ENCODE data around the gene MT1M. TPM values are rescaled to one million over a fixed set of nuclear protein-coding genes. Genes with fewer than 3 reads are reported as not detected.

MT1M gene
- total and polyA plus RNA-seq, 2 experiments from 2014 or later = 8.2 to 15.2 TPM

- no peak overlapping the region for H3K9ac ChIP-seq
- TF ChIP-seq EZH2phosphoT487 (IDR thresholded peaks at IDR 0.05; ENCODE audit: insufficient read depth, low read depth) = no peak
- TF ChIP-seq EZH2 (IDR thresholded peaks at IDR 0.05; ENCODE audit: insufficient read depth, poor library complexity, severe bottlenecking) = no peak
- 89 to 92% methylated on average over 14 to 34 of the region's 40 CpGs for whole genome bisulfite sequencing, 2 experiments (ENCODE audit: low coverage in 1 of 2, low lambda C conversion rate in 2 of 2, missing lambda C conversion rate in 2 of 2)
- no peaks in the 10 kb centered on the region for H3K9me3 ChIP-seq (ENCODE audit: low read depth)
- in situ Hi-C loops (cut with MboI) = no loop called here
- H3K36me3 ChIP-seq (ENCODE audit: low read depth) = no peaks in the 10 kb centered on the region
- no peak overlapping the region for H3K4me3 ChIP-seq
- H3K27ac ChIP-seq = no peak overlapping the region
- H4K20me1 ChIP-seq (ENCODE audit: insufficient read depth) = no peaks in the 10 kb centered on the region
- H2AFZ ChIP-seq = no peak overlapping the region
- H3K4me1 ChIP-seq (ENCODE audit: insufficient read depth) = no peaks in the 10 kb centered on the region
- H3K9me2 ChIP-seq (ENCODE audit: insufficient read depth) = no peaks in the 10 kb centered on the region
- 0 out of 2 replicates have a peak, but pooled peaks cover 8% of the 10 kb centered on the region for H3F3A ChIP-seq (ENCODE audit: insufficient read depth)
- no peaks in the 10 kb centered on the region for H3K79me2 ChIP-seq (ENCODE audit: insufficient read depth)
- no peaks in the 10 kb centered on the region for H3K27me3 ChIP-seq (replicated peaks; ENCODE audit: insufficient read depth)
- no peak for DNase-seq
- H3K4me2 ChIP-seq (ENCODE audit: unreplicated experiment) = no peak overlapping the region
Observed at GRCh38 chr16:56635441-56635967, 3.0 kb downstream of the MT1M start.

GRCh38 chr16:56636616-56637413 lies 4.4 kb downstream of the MT1M start:
- H3K27ac ChIP-seq = no peak overlapping the region
- no peak overlapping the region for H3K4me2 ChIP-seq (ENCODE audit: unreplicated experiment)
- H3K79me2 ChIP-seq (ENCODE audit: insufficient read depth) = no peaks in the 10 kb centered on the region
- in situ Hi-C loops (cut with MboI) = no loop called here
- H3K27me3 ChIP-seq (replicated peaks; ENCODE audit: insufficient read depth) = no peaks in the 10 kb centered on the region
- H3K9me3 ChIP-seq (ENCODE audit: low read depth) = no peaks in the 10 kb centered on the region
- H3K9me2 ChIP-seq (ENCODE audit: insufficient read depth) = no peaks in the 10 kb centered on the region
- no peaks in the 10 kb centered on the region for H3K36me3 ChIP-seq (ENCODE audit: low read depth)
- H2AFZ ChIP-seq = no peak overlapping the region
- no peak overlapping the region for H3K9ac ChIP-seq
- H3F3A ChIP-seq (ENCODE audit: insufficient read depth) = 0 out of 2 replicates have a peak, but pooled peaks cover under 1% of the 10 kb centered on the region
- no peaks in the 10 kb centered on the region for H4K20me1 ChIP-seq (ENCODE audit: insufficient read depth)
- no peaks in the 10 kb centered on the region for H3K4me1 ChIP-seq (ENCODE audit: insufficient read depth)
- DNase-seq = no peak
- no peak overlapping the region for H3K4me3 ChIP-seq
- TF ChIP-seq EZH2phosphoT487 (IDR thresholded peaks at IDR 0.05; ENCODE audit: insufficient read depth, low read depth) (no peak), EZH2 (IDR thresholded peaks at IDR 0.05; ENCODE audit: insufficient read depth, poor library complexity, severe bottlenecking) (no peak)
- 95 to 96% methylated on average over 9 of the region's 9 CpGs for WGBS, 2 experiments (ENCODE audit: low coverage in 1 of 2, low lambda C conversion rate in 2 of 2, missing lambda C conversion rate in 2 of 2)

- no peak within 1 kb of the TSS for H3K27ac ChIP-seq
- DNase-seq = peak; percentile 74
- no peaks in the 10 kb centered on the region for H3K79me2 ChIP-seq (ENCODE audit: insufficient read depth)
- in situ Hi-C loops (cut with MboI) = no loop called here
- no peaks in the 10 kb centered on the region for H3F3A ChIP-seq (ENCODE audit: insufficient read depth)
- H3K9me3 ChIP-seq (ENCODE audit: low read depth) = no peaks in the 10 kb centered on the region
- H4K20me1 ChIP-seq (ENCODE audit: insufficient read depth) = no peaks in the 10 kb centered on the region
- H3K9ac ChIP-seq = peak within 1 kb of the TSS; percentile 63
- 14 to 15% methylated on average over 57 to 63 of the region's 68 CpGs for WGBS, 2 experiments (ENCODE audit: low coverage in 1 of 2, low lambda C conversion rate in 2 of 2, missing lambda C conversion rate in 2 of 2)
- H3K36me3 ChIP-seq (ENCODE audit: low read depth) = no peaks in the 10 kb centered on the region
- peak within 1 kb of the TSS; percentile 95 for H3K4me2 ChIP-seq (ENCODE audit: unreplicated experiment)
- H3K9me2 ChIP-seq (ENCODE audit: insufficient read depth) = no peaks in the 10 kb centered on the region
- no peaks in the 10 kb centered on the region for H3K27me3 ChIP-seq (replicated peaks; ENCODE audit: insufficient read depth)
- peak within 1 kb of the TSS; percentile 97 for H2AFZ ChIP-seq
- H3K4me3 ChIP-seq = peak within 1 kb of the TSS; percentile 83
- H3K4me1 ChIP-seq (ENCODE audit: insufficient read depth) = no peaks in the 10 kb centered on the region
- TF ChIP-seq EZH2phosphoT487 (IDR thresholded peaks at IDR 0.05; ENCODE audit: insufficient read depth, low read depth) (no peak), EZH2 (IDR thresholded peaks at IDR 0.05; ENCODE audit: insufficient read depth, poor library complexity, severe bottlenecking) (no peak)
Observed at GRCh38 chr16:56637814-56638750, 5.6 kb downstream of the MT1M start, which contains the start of gene MT1A. Gene MT1A (plus strand): TSS chr16:56638666. CDS start chr16:56638739, 73 bp downstream.

GRCh38 chr16:56639045-56639444 lies 6.6 kb downstream of the MT1M start:
- in situ Hi-C loops (cut with MboI) = no loop called here
- H3K9me3 ChIP-seq (ENCODE audit: low read depth) = no peaks in the 10 kb centered on the region
- H3F3A ChIP-seq (ENCODE audit: insufficient read depth) = no peaks in the 10 kb centered on the region
- H3K9me2 ChIP-seq (ENCODE audit: insufficient read depth) = no peaks in the 10 kb centered on the region
- no peaks in the 10 kb centered on the region for H3K4me1 ChIP-seq (ENCODE audit: insufficient read depth)
- no peaks in the 10 kb centered on the region for H4K20me1 ChIP-seq (ENCODE audit: insufficient read depth)
- TF ChIP-seq EZH2phosphoT487 (IDR thresholded peaks at IDR 0.05; ENCODE audit: insufficient read depth, low read depth) (no peak), EZH2 (IDR thresholded peaks at IDR 0.05; ENCODE audit: insufficient read depth, poor library complexity, severe bottlenecking) (no peak)
- no peak overlapping the region for H3K27ac ChIP-seq
- 5 to 9% methylated on average over 1 of the region's 1 CpG for WGBS, 2 experiments (ENCODE audit: low coverage in 1 of 2, low lambda C conversion rate in 2 of 2, missing lambda C conversion rate in 2 of 2)
- no peak overlapping the region for H3K9ac ChIP-seq
- H3K27me3 ChIP-seq (replicated peaks; ENCODE audit: insufficient read depth) = no peaks in the 10 kb centered on the region
- no peaks in the 10 kb centered on the region for H3K36me3 ChIP-seq (ENCODE audit: low read depth)
- no peak for DNase-seq
- peak overlapping the region; percentile 95 for H3K4me2 ChIP-seq (ENCODE audit: unreplicated experiment)
- no peak overlapping the region for H2AFZ ChIP-seq
- no peaks in the 10 kb centered on the region for H3K79me2 ChIP-seq (ENCODE audit: insufficient read depth)
- no peak overlapping the region for H3K4me3 ChIP-seq
